HEK293T (cell line): ENCODE measurements around the gene CERCAM.

Source experiments
- CTCF ChIA-PET: fragments of 350-600 bp; formaldehyde crosslinking; extraction: SDS; loops from one replicate; lab custom pipeline; 2021; ENCODE audit warnings: antibody characterized with exemption, inconsistent platforms; lab: Yijun Ruan, JAX
- POLR2A ChIA-PET: fragments of 350-600 bp; formaldehyde crosslinking; extraction: SDS; loops from one replicate; lab custom pipeline; 2020; ENCODE audit warnings: antibody characterized with exemption, inconsistent platforms; lab: Yijun Ruan, JAX
- DNase-seq: peaks from one replicate; pipeline ENCODE4 v3.0.0; 2012; ENCODE audit warnings: mixed read lengths; ENCODE audit errors: extremely low spot score
- ARNT ChIP-seq: fragments of 450-650 bp; IDR thresholded peaks from 2 replicates; pipeline ENCODE4 v1.6.1; 2017; ENCODE audit warnings: mild to moderate bottlenecking
- BHLHE40 ChIP-seq: fragments of 450-650 bp; IDR thresholded peaks from 2 replicates; pipeline ENCODE4 v1.6.1; 2016; ENCODE audit warnings: mild to moderate bottlenecking, moderate library complexity, borderline replicate concordance
- CTBP1 ChIP-seq: fragments of 450-650 bp; IDR thresholded peaks from 2 replicates; pipeline ENCODE4 v1.6.1; 2016; ENCODE audit warnings: borderline replicate concordance
- ELF4 ChIP-seq: fragments of 450-650 bp; IDR thresholded peaks from 2 replicates; pipeline ENCODE4 v1.6.1; 2017; ENCODE audit warnings: antibody characterized with exemption
- FOXA1 ChIP-seq: fragments of 450-650 bp; IDR thresholded peaks from 2 replicates; pipeline ENCODE4 v1.6.1; 2016; ENCODE audit warnings: mild to moderate bottlenecking
- FOXK2 ChIP-seq: fragments of 450-650 bp; IDR thresholded peaks from 2 replicates; pipeline ENCODE4 v1.6.1; 2016; ENCODE audit warnings: mild to moderate bottlenecking
- FOXM1 ChIP-seq: fragments of 450-650 bp; IDR thresholded peaks from 2 replicates; pipeline ENCODE4 v1.6.1; 2017; ENCODE audit warnings: mild to moderate bottlenecking, borderline replicate concordance
- HDGF ChIP-seq: fragments of 450-650 bp; IDR thresholded peaks from 2 replicates; pipeline ENCODE4 v1.6.1; 2017; ENCODE audit warnings: antibody characterized with exemption, borderline replicate concordance
- L3MBTL2 ChIP-seq: fragments of 450-650 bp; conservative IDR thresholded peaks from 2 replicates; pipeline ENCODE4 v1.6.1; 2016; ENCODE audit warnings: mild to moderate bottlenecking
- LEF1 ChIP-seq: fragments of 450-650 bp; IDR thresholded peaks from 2 replicates; pipeline ENCODE4 v1.6.1; 2017; ENCODE audit warnings: mild to moderate bottlenecking, borderline replicate concordance
- NFRKB ChIP-seq: fragments of 450-650 bp; IDR thresholded peaks from 2 replicates; pipeline ENCODE4 v1.6.1; 2016; ENCODE audit warnings: mild to moderate bottlenecking, moderate library complexity
- PKNOX1 ChIP-seq: fragments of 450-650 bp; IDR thresholded peaks from 2 replicates; pipeline ENCODE4 v1.6.1; 2016
- SP1 ChIP-seq: fragments of 450-650 bp; IDR thresholded peaks from 2 replicates; pipeline ENCODE4 v1.6.1; 2017
- SUZ12 ChIP-seq: fragments of 450-650 bp; IDR thresholded peaks from 2 replicates; pipeline ENCODE4 v1.6.1; 2016; ENCODE audit warnings: mild to moderate bottlenecking
- TARDBP ChIP-seq: fragments of 450-650 bp; IDR thresholded peaks from 2 replicates; pipeline ENCODE4 v1.6.1; 2016
- ZNF384 ChIP-seq: fragments of 450-650 bp; IDR thresholded peaks from 2 replicates; pipeline ENCODE4 v1.6.1; 2016

CERCAM gene

DNA sequence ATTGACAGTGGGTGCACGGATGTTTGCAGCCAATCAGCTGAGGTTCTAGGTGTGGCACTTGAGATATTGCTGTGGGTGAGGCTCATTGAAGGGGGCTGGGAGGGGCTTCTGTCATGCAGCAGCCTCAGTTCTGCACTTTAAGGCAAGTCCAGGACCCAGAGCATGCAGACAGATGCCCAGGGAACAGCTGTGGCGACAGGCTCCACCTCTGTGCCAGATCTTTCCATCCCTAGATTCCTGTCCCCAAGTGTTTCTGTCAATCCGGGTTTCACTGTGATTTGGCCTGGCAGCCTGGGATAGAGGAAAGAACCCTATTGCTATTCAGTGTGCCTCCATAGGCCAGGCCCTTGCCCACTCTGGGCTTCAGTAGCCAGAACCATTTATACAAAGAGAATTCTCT is 20.8 kb upstream of the CERCAM start:
- TF ChIP-seq ELF4 (no peak), LEF1 (no peak)
- ChIA-PET POLR2A (no interaction called here), CTCF (no interaction called here)
- DNase-seq = no peak

DNA sequence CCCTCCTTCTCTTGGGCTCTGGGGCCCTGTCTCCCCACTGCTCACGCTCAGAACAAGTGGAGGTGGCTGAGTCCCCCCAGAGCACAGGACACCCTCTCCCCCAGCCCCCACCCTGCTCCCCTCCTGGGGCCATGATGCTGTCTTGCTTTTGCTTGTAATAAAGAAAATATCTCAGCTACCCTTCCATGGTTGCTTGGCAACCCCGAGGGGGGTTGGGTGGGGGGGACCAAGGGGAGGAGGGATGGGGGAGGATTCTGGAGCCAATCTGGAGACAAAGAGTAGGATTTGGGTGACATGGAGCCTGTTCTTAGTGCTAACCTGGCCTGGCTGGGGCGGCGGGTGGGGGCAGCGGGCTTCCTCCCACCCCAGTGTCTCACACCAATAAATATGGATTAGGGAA is 16.1 kb upstream of the CERCAM start:
- TF ChIP-seq FOXA1 = no peak
- TF ChIP-seq CTBP1 = no peak
- no peak for TF ChIP-seq PKNOX1
- TF ChIP-seq ELF4 = no peak
- TF ChIP-seq SUZ12 = no peak
- TF ChIP-seq ZNF384 = no peak
- TF ChIP-seq ARNT = no peak
- TF ChIP-seq FOXK2 = no peak
- TF ChIP-seq LEF1 = no peak
- TF ChIP-seq TARDBP = no peak
- TF ChIP-seq BHLHE40 = no peak
- TF ChIP-seq HDGF = no peak
- TF ChIP-seq L3MBTL2 = no peak
- no peak for TF ChIP-seq NFRKB
- TF ChIP-seq SP1 = no peak
- no peak for TF ChIP-seq FOXM1
- ChIA-PET CTCF (no interaction called here), POLR2A (no interaction called here)
- DNase-seq = no peak

DNA sequence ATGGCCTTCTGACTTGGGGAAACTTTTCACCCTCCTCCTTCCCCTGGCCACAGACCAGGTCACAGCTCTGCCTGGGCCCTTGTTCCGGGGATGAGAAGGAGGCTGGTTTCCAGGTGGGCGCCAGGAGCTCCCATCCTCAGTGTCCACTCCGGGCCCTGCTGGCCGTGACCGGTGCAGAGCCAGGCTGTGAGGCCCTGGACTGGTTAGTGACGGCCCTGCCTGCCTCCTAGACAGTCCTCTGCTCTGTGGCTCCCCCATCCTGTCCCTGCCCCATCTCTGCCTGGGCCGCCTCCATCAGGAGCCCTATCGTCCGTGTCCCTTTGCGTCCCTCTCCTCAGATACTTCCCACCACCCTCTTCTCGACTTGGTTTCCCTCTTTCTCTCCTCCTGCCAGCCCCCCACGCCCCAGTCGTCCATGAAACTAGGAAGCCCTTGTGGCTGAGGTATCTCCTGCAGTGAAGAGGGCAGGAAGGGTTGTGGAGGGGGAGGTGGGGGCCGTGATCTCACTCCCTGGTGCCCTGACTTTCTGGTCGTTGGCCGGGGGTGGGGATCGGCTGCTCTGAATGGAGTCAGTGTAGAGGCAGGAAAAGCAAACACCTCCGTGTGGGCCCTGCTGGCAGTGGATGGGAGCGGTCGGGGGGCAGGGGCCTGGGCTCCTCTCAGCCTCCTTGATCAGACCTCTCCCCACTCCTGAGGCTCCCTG is 15.4 kb upstream of the CERCAM start:
- DNase-seq = no peak
- ChIA-PET POLR2A (no interaction called here), CTCF (no interaction called here)
- TF ChIP-seq TARDBP = no peak
- no peak for TF ChIP-seq SUZ12
- no peak for TF ChIP-seq FOXA1
- no peak for TF ChIP-seq NFRKB
- no peak for TF ChIP-seq ZNF384
- TF ChIP-seq ELF4 = no peak
- no peak for TF ChIP-seq PKNOX1
- TF ChIP-seq SP1 = no peak
- no peak for TF ChIP-seq BHLHE40
- TF ChIP-seq FOXM1 = no peak
- no peak for TF ChIP-seq ARNT

GRCh38 chr9:128405780-128406171 is 14.9 kb upstream of the CERCAM start:
- POLR2A ChIA-PET = interaction anchor here (1.3 kb wide), 1 partner anchor 35 kb away, joined by 5 read pairs; the partner anchor contains the start of gene URM1
- DNase-seq = no peak
- CTCF ChIA-PET = interaction anchor here (0.7 kb wide), 1 partner anchor 9 kb away, joined by 3 read pairs; no protein-coding TSS in a partner anchor
- TF ChIP-seq ELF4 = no peak
- no peak for TF ChIP-seq FOXA1
- no peak for TF ChIP-seq L3MBTL2
- TF ChIP-seq ARNT = no peak
- TF ChIP-seq BHLHE40 = no peak
- no peak for TF ChIP-seq PKNOX1
- TF ChIP-seq SUZ12 = no peak
- TF ChIP-seq TARDBP = no peak
- no peak for TF ChIP-seq FOXM1
- no peak for TF ChIP-seq FOXK2
- no peak for TF ChIP-seq SP1
- TF ChIP-seq LEF1 = no peak
- TF ChIP-seq ZNF384 = no peak
- no peak for TF ChIP-seq NFRKB
- no peak for TF ChIP-seq CTBP1
- TF ChIP-seq HDGF = no peak

GRCh38 chr9:128406848-128407391 is 13.7 kb upstream of the CERCAM start:
- ChIA-PET CTCF (no interaction called here), POLR2A (interaction anchor here (1.0 to 1.3 kb wide), 4 partner anchors 9 to 36 kb away, joined by 3 to 5 read pairs (median 4); partner anchors contain the start of genes CERCAM and URM1)
- DNase-seq = no peak
- TF ChIP-seq ARNT (no peak), CTBP1 (no peak), FOXK2 (no peak)

DNA sequence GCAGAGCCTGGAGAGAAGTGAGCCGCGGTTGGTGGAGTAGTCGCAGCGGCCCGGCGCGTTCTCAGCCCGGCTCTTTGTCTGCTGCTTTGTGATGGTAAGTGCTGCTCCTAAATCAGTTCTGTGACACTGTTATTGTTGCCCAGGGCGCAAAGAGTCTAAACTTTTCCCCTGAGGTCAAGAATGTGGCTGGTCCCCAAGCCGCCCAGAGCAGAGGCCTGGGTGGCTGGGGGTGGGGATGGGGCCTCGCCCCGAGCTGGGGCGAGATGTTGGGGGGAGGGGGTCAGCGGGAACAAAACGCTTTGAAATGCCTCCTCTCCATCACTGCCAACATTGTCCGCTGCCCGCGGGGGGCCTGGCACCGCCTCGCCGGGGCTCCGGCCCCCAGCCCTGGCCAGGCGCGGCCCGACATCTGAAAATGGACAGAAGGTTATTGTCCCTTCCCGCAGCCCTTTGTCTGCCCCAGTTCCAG is 11.7 kb upstream of the CERCAM start:
- no peak for DNase-seq

More for the DNA sequence above, 11.7 kb upstream of the CERCAM start:
- POLR2A ChIA-PET = interaction anchor here (0.6 kb wide), 1 partner anchor 15 kb away, joined by 3 read pairs; no protein-coding TSS in a partner anchor
- TF ChIP-seq HDGF (no peak), SP1 (no peak)
- CTCF ChIA-PET = interaction anchor here (1.4 to 4.8 kb wide), 2 partner anchors 10 to 47 kb away, joined by 5 to 34 read pairs; no protein-coding TSS in a partner anchor
